Measurements from ENCODE around the gene B3GALT2.

- TF ChIP-seq ATF3 (CRISPR knock-in tag; conservative IDR thresholded peaks at IDR 0.05) (no peak), ESRRA (CRISPR knock-in tag; IDR thresholded peaks at IDR 0.05; ENCODE audit: borderline replicate concordance) (no peak), ZNF281 (CRISPR knock-in tag; IDR thresholded peaks at IDR 0.05) (no peak), CTCF (IDR thresholded peaks at IDR 0.05) (no peak), MLX (CRISPR knock-in tag; IDR thresholded peaks at IDR 0.05) (no peak)
Measured at GRCh38 chr1:193176113-193176512, 10.3 kb downstream of the B3GALT2 start.
